HG03565 (cell line): ENCODE measurements around the gene JOSD2.

Experiments
- ATAC-seq: cut with Tn5 transposase; IDR thresholded peaks from one replicate; pipeline ENCODE4 v1.9.1; 2021; ENCODE audit warnings: mild to moderate bottlenecking, moderate library complexity; ENCODE audit not compliant: unreplicated experiment

Gene JOSD2

GRCh38 chr19:50514346-50515167, 3.6 kb upstream of the JOSD2 start:
- no peak for ATAC-seq

DNA sequence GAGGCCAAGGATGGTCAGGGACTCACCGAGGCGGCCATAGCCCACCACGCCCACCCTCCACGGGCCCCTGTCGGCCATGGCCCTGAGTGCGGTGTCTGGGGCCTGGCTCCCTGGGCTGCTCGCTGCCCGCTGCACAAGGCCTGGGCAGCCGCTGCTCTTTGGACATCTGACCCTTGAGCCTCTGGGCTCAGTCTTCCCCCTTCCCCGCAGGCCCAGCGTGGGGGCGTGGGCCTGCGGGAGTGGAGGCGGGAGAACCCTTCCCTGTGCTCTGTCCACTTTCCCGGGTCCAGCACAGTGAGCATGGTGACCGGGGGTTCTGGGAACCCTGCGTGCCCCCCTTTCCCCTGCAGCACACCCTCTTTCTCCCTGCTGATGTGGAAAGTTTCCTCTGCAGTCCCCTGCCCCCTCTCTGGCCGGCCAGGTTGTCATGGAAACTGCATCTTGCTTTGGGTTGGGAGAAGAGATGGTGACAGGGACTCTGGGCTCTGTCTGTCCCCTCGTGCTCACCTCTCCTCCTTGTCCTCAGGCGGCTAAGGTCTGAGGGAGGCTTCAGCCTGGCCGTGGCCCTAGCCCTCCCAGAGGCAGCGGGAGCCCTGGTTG, 2.9 kb upstream of the JOSD2 start, which contains the start of gene ASPDH:
ASPDH (minus strand) TSS at position 168 of the 600 bp plus-strand sequence; CDS start at position 78, 90 bp downstream.
- ATAC-seq: no peak

DNA sequence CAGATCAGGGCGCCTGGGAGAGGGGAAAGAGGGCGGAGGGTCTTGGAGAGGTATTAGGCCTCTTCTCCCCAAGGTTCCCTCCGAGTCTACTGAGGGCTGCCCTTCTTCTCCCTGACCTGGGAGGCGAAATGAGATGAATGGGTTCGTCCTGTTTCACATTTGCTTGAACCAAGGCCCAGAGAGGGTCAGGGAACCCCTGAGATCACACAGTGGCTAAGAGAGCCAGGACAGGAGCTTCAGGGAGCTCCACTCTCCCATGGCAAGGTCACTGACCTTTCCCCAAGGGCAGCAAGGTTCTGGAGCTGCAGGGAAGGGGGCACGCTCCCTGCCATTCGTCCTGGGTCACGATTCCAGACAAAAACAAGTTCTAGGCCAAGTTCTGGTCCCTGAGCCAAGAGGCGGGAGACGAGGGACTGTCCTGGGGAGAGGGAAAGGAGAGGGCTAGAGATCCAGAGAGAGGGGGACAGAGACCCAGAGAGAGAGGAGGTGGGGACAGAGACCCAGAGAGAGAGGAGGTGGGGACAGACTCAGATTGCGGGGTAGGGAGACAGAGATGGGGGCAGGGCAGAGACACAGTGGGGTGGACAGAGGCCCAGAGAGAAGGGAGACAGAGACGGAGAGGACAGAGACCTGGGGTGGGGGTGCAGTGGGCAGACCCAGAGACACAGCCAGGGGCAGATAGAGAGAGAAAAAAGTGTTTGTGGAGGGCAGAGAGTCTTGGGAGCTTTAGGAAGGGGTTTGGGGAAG, 2.2 kb upstream of the JOSD2 start:
- no peak for ATAC-seq

- ATAC-seq: no peak
These were observed 1.4 kb upstream of the JOSD2 start for GRCh38 chr19:50512112-50512998.

DNA sequence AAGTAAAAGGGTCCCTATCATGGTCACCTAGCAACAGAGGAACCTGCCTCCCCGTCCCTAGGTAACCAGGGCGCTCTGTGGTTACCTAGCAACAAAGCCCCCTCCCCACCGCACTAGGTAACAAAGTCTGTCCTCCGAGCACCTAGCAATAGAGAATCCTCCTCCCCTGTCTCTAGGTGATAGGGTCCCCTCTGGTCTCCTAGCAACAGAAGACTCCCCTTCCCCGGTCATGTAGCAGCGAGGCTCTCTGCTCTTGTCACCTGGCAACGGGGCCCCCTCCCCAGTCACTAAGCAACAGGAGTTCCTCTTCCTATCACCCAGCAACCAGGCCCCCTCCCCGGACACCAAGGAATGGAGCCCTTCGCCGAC, 307 bp downstream of the JOSD2 start:
- no peak for ATAC-seq

DNA sequence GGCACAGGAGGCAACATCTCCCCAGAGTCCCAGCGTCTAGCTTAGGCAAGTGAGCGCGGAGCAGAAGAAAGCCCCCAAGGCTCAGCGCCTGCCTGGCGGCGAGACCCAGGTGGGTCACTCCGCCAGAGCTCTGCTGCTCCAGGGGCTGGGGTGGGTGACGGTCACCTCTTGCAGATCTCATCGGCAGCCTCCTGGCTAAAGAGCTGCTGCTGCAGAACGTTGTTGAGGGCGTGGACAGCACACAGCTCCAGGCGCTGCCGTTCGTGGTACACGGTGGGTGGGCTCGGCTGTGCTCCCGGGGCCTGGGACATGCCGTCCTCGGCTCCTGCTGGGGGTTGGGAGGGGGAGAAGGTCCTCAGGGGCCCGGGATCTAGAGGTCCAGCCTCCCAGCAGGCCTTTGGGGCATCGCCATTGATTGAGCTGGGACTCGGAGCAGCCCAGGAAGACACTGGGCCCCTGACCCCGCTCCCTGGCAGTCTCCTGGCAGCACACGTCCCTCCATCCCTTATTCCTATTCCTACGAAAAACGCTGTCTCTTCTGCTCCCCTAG, 795 bp downstream of the JOSD2 start:
- ATAC-seq: no peak

DNA sequence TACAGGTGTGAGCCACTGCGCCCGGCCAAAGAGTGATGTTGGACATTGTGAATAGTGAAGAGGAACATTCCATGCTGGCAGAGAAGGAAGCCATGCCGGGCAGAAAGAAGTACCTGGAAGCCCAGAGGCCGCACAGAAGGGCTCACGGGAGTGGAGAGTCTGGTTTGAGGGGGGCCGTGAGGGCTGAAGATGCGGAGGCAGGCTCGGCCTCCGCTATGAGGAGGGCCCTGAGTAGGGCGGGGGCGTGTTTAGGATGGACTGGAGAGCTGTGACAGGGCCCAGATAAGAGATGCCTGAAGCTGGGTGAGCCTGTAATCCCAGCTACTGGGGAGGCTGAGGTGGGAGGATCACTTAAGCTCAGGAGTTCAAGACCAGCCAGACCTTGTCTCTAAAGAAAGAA, 1.6 kb downstream of the JOSD2 start:
- no peak for ATAC-seq

DNA sequence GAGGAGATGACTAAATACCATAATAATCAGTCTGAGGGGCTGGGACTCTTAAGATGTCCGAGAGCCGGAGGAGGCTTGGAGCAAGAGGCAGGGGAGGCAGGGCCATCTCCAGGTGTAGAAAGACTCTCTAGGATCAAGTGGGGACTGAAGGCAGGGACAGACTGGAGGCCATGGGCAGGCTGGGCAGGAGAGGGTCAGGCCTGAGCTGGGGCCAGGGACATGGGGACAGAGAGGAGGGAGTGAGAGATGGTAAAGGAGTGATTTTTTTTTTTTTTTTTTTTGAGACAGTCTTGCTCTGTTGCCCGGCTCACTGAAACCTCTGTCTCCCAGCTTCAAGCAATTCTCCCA, 2.2 kb downstream of the JOSD2 start:
- no peak for ATAC-seq

- no peak for ATAC-seq
These were observed 3.6 kb downstream of the JOSD2 start for GRCh38 chr19:50507376-50507775.

DNA sequence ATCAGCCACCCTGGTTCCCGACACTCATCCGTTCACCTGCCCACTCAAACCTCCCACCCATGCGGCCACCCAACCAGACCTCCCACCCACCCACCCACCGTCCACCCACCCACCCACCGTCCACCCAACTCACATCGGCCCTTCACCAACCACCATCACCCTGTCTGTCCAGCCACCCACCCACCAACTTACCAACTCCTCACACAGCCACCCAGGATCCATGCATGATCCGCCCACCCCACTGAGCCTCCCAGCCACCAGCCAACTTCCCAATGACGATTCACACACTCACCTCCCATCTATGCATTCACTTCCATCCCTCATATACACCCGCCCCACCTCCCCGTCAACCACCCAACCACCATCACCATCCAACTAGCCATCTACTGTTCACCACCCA, 4.3 kb downstream of the JOSD2 start:
- no peak for ATAC-seq

- no peak for ATAC-seq
These were observed 5.0 kb downstream of the JOSD2 start for GRCh38 chr19:50505856-50506611.

DNA sequence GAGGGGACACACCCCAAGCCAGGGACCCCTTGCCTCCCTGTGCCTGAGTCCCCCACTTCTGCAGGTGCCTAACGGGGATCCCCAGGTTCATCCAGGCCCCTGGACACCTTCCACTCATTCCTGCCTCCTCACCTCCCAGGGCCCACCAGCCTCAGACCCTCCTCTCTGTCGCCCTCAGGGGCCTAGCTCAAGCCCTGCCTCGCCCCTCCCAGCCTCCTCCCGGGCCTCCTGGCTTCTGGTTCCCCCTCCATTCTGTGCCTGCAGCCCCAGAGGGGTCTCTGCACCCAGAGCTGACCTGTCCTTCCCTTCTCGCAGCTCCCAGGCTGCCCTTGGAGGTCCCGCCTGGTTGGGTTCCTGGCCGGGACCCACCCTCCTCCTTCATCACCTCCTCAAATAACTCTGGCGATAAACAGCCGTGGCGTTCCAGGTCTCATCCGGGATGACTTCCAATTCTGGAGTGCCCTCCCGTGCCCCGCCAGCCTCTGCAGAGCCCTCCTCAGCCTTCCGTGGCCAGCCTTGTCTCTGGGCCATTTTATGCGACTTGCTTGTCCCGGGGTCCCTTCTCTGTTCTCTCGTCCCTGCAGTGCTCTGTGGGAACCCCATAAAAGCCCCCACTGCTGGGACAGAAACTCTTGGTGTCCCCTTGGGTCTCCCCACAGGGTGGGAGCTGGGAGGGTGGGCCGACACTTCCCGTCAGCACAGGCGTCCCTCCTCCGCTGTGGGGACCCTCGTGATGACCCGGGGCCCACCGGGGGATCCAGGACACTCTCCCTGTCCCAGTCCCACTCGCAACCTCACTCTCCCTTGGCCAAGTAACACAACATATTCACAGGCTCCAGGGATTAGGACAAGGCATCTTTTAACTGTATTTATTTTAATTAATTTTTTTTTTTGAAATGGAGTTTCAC, 9.2 kb downstream of the JOSD2 start:
- no peak for ATAC-seq

DNA sequence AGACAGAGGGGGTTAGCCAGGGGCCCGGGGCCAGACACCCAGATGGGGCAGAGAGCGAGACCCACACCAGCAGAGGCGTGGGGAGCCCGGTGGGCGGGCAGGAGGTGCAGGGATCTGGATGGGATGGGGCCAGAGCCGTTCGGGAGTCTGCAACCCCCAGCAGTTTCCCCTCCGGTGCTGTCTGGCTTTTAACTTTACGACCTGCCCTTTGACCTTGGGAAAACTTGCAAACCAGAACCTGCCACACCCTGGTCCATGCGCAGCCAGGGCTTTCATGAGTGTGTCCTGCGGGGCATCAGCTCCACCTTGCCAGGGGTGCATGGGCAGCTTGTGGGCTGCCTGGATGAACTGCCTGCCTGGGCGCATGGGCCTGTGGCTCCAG, 9.8 kb downstream of the JOSD2 start:
- ATAC-seq: no peak

DNA sequence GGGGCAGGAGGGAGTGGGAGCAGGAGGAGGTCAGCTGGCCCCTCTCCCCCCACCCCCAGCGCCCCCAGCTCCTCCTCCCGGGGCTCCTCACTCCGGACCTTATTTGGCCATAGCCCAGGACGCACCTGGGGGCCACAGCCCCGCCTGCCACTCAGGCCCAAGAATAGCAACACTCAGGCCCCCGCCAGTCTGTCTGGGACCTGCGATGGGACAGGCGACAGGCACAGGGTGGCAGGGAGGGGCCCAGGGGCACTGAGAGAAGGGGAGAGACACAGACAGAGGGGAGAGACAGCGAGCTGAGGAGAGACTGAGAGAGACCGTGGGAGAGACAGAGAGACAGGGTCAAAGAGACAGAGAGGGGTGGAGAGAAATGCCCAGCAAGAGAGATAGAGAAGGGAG, 10.2 kb downstream of the JOSD2 start:
- no peak for ATAC-seq

GRCh38 chr19:50500060-50500752, 10.8 kb downstream of the JOSD2 start:
- ATAC-seq: no peak

DNA sequence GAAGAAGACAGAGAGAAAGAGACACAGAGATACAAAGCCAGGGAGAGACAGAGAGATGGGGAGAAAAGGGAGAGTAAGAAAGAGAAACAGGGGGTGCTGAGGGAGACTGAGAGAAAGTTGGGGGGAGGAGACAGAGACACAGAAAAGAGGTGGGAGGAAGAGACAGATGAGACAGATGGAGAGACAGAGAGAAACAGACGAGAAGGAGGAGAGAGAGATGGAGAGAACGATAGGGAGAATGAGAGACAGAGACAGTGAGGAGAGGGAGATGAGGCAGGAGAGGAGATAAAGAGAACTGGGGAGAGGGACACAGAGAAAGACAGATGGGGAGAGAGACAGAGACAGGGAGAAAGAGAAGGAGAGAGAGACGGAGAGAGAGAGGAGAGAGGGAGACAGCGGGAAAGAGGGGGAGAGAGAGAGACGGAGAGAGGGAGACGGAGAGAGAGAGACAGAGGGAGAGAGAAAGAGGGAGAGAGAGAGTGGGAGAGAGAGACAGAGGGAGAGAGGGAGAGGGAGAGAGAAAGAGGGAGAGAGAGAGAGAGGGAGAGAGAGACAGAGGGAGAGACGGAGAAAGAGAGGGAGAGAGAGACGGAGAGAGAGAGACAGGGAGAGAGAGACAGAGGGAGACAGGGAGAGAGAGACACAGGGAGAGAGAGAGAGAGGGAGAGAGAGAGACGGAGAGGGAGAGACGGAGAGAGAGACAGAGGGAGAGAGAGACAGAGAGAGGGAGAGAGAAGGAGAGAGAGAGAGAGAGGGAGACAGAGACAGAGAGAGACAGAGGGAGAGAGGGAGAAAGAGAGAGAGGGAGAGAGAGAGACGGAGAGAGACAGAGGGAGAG, 12.6 kb downstream of the JOSD2 start:
- no peak for ATAC-seq

DNA sequence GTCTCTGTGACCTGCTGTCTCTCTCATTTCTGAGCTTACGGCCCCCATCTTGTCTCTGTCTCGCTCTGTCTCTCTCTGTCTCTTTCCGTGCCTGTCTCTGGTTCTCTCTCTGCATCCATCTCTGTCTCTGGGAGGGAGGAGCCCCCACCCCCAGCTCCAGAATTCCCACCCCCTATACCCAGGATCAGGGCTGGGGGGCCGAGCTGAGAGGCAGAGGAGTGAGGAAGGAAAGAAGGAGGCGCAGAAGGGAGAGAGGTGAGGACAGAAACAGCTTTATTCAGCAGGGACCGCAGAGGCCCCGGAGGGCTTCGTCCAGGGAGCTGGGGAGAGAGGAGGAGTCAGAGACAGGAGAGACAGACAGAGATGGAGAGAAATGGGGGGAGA, 14.0 kb downstream of the JOSD2 start:
- ATAC-seq: no peak
